Breast epithelium (tissue), 3 donors: ENCODE data around the gene GRB2.

Source experiments
- POLR2A ChIP-seq: fragments of 450-650 bp; IDR thresholded peaks from one replicate; pipeline ENCODE4 v1.6.1; 2016; ENCODE audit warnings: antibody characterized with exemption, mild to moderate bottlenecking, moderate library complexity
- POLR2AphosphoS5 ChIP-seq, 3 donors: sonication (generic); formaldehyde crosslinking; IDR thresholded peaks; one replicate each; pipeline ENCODE4 v1.6.1; 2017; ENCODE audit warnings: antibody characterized with exemption in 3 of 3
- TF ChIP-seq, protein P1 (sequence below), 3 donors: fragments of 450-650 bp; IDR thresholded peaks; one replicate each; pipeline ENCODE4 v1.5.1; 2016 to 2017; ENCODE audit warnings: antibody characterized with exemption in 3 of 3, mild to moderate bottlenecking in 3 of 3, moderate library complexity in 3 of 3

DNA sequence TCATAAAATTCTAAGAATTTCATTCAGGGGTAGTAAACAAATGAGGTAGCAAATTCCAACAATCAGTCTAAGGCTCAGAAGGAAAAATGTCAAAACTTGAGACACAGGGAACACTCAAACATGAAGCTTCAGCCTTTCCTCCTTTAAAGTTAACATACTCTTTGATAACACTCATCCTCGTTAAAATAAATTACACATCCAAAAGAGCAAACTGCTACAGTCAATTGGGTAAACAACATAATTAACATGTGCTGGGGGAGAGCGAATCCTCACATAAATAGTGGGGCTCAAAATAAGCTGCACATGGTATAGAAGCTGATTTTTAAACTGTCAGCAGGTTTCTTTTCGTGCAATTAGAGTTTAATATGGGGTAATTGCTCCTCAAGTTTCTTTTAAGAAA, 12.9 kb downstream of the GRB2 start:
- TF ChIP-seq, protein P1, sequence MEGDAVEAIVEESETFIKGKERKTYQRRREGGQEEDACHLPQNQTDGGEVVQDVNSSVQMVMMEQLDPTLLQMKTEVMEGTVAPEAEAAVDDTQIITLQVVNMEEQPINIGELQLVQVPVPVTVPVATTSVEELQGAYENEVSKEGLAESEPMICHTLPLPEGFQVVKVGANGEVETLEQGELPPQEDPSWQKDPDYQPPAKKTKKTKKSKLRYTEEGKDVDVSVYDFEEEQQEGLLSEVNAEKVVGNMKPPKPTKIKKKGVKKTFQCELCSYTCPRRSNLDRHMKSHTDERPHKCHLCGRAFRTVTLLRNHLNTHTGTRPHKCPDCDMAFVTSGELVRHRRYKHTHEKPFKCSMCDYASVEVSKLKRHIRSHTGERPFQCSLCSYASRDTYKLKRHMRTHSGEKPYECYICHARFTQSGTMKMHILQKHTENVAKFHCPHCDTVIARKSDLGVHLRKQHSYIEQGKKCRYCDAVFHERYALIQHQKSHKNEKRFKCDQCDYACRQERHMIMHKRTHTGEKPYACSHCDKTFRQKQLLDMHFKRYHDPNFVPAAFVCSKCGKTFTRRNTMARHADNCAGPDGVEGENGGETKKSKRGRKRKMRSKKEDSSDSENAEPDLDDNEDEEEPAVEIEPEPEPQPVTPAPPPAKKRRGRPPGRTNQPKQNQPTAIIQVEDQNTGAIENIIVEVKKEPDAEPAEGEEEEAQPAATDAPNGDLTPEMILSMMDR (IDR thresholded peaks at IDR 0.05), result no peak
- TF ChIP-seq POLR2A (no peak), POLR2AphosphoS5 (IDR thresholded peaks at IDR 0.05) (no peak)
